Activated T-helper 1 cell treated with Interleukin-2 at 50 U/mL for 16 hours (primary cell): ENCODE measurements around the gene C3AR1.
"Not testable (repeated sequence)": the region's sequence is repeated elsewhere in the genome, so short reads cannot be mapped to it uniquely, and the experiment has no call there.

Source experiments
- DNase-seq: peaks from one replicate; pipeline ENCODE4 v3.0.0-alpha.2; 2020; ENCODE audit warnings: low read depth

The C3AR1 gene

DNA sequence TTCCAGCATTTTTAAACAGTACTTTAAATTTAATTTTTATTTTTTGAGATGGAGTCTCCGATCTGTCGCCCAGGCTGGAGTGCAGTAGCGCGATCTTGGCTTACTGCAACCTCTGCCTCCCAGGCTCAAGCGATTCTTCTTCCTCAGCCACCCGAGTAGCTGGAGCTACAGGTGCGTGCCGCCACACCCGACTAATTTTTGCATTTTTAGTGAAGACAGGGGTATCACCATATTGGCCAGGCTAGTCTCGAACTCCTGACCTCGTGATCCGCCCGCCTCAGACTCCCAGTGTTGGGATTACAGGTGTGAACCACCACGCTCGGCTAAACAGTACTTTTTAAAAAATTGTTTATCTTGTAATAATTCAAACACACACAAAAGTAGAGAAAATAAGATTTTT, 37.9 kb downstream of the C3AR1 start:
- DNase-seq, result no peak

DNA sequence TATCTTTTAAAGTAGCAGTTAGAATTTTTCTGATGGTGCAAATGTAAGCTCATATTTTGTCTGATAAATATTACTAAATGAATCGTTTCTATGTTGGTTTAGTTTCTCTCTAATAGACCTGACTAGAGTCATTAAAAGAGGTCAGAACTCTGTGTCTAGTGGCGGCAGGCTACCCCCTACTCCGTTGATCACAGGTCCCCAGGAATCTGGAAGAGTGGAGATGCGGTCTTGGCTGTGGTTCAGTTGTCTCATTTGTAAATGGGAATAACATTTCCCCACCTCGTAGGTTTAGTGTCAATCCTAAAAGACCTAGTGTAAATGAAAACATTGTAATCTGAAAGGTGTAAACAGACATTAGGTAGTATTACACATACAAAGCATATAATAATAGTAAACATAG, 38.3 kb downstream of the C3AR1 start:
- DNase-seq, result no peak

DNA sequence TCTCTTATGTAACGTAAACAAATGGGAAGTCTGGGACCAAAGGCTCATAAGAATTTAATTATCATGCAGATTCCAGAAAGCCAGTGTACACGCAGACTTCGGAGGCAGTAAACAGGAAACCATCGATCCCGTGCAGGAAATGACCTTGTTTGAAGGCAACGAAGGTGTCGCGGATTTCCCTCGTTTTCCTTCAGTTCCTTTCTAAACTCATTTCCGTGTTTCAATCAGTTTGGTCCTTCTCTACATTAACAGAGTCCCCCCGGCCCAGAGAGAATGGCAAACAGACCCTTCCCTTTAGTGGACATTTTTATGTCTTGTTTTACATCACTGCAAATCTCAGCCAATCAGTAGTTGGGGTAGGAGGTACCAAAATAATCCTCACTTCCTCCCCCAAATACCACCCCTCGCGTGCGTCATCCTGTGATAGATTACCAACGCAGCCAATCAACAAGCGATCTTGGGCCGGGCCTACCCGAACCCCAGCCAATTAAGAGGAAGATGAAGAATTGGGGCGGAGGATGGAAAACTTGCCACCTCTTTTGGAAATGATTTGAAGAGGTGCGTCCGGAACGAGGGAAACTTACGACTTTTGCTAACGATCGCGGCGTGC, 39.8 kb downstream of the C3AR1 start:
- peak; percentile 89 for DNase-seq

DNA sequence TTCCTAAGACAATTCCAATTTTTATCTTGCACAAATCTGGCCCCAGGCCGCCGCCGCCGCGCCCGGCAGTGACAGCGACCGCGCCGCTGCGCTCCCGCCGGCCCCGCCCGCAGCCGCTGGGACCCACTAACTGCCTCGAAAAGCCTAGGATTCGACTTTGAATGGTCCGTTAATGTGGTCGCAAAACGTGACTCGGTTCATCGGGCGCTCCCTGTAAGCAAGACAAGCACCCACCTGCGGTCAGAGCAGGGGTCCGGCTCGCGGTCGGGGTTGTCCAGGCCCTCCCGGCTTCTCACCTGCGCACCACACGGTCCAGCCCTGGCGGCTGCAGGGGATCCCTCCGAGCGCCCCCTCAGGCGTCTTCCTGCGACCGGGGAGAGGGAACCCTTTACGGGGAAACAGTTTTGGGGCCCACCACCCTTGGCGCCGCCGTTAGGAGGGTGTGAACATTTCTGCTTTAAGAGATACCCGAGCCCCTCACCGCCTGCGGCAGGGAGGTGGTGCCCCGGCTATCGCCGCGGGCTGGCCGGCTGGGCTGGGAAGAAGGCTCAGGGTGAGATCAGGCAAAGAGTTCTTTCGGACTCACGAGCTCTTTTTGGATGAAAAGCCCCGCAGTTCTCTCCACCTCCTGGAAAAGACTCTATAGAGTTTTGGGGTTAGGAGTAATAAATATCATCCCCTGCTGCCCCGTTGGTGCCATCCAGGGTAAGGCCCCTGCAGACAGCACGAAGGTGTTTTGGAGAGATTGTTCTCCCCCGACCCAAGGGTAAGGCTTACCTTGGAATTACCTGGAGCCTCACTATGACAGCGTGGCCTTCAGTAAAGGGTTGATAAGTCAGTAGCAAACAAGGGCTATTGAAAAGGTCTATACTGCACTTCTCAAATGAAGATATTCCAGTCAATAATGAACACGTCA, 47.2 kb downstream of the C3AR1 start:
- no peak for DNase-seq

DNA sequence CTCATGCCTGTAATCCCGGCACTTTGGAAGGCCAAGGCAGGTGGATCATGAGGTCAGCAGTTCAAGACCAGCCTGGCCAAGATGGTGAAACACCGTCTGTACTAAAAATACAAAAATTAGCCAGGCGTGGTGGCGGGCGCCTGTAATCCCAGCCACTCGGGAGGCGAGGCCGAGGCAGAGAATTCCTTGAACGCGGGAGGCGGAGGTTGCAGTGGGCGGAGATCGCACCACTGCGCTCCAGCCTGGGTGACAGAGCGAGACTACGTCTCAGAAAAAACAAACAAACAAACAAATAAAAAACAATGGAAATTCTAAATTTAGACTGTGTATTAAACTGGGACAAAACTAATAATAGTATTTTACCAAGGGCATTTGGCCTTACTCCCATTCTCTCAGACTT, 47.9 kb downstream of the C3AR1 start:
- not testable (repeated sequence) for DNase-seq

DNA sequence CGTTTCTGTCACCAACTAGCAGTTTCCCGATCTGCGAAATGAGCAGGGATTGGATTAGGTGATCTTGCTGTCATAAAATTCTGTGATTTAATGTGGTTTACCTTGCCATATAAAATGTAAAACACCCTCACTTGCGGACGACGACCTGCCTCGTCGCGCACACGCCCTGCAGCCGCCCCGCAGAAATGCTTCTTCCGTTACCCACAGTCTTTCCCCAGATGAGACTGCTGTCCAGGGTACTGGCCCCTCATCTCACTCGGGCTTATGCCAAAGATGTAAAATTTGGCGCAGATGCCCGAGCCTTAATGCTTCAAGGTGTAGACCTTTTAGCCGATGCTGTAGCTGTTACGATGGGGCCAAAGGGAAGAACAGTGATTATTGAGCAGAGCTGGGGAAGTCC, 51.3 kb downstream of the C3AR1 start:
- DNase-seq, result no peak

DNA sequence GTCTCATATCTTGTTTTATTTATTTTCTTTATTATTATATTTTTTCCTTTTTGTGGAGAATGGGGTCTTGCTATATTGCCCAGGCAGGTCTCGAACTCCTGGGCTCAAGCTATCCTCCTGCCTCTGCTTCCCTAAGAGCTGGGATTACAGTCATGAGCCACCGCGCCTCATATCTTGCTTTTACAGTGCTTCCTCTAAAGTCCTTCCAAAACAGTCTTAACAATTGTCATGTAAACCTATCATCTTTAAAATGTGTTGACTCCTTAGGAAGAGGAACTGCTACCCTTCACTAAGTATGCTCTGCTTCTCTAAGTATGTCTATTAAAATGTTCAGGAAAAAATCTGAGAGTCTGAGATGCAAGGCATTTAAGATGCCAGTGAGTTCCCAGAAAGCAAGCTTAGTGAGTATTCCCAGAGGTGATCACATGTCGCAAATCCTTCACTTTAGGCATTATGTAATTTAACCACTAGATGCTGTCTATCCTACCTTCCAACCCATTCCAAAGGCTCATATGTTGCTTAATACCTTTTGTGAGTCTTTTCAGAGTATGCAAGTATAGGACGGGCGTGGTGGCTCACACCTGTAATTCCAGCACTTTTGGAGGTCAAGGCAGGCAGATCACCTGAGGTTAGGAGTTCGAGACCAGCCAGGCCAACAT, 53.4 kb downstream of the C3AR1 start:
- no peak for DNase-seq

DNA sequence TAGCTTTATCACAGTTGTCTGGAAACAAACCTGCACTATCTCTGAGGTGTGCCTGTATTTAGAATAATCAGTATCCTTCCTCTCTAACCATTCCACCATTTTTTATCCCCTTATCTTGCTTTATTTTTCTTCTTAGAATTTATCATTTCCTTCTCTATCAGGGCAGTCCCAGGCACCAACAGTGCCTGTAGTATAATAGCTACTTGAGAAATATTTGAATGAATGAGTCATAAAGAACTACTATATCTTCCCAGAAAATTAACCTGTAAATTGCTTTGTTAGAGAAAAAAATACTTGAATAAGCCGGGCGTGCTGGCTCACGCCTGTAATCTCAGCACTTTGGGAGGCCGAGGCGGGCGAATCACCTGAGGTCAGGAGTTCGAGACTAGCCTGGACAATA, 54.8 kb downstream of the C3AR1 start:
- no peak for DNase-seq
